Cardiac fibroblast (primary cell): Measurements from ENCODE around the gene NSRP1.

ENCODE experiments used
- DNase-seq, 2 donors: peaks; one replicate each; pipeline versions ENCODE4 v3.0.0 to v3.0.0-alpha.2; 2010; ENCODE audit warnings: low read depth in 2 of 2
- H3K4me3 ChIP-seq, 2 donors: replicated peaks in 1 of 2; 1 replicate in 1 of 2; 2 replicates in 1 of 2; pipeline ENCODE4 v1.5.1; 2011; ENCODE audit warnings: low read depth in 2 of 2, low read length in 2 of 2, mild to moderate bottlenecking in 2 of 2, moderate library complexity in 1 of 2
- CTCF ChIP-seq: IDR thresholded peaks from one replicate; pipeline ENCODE4 v1.5.1; 2011; ENCODE audit warnings: low read depth, mild to moderate bottlenecking, low read length, inconsistent platforms

The NSRP1 gene

DNA sequence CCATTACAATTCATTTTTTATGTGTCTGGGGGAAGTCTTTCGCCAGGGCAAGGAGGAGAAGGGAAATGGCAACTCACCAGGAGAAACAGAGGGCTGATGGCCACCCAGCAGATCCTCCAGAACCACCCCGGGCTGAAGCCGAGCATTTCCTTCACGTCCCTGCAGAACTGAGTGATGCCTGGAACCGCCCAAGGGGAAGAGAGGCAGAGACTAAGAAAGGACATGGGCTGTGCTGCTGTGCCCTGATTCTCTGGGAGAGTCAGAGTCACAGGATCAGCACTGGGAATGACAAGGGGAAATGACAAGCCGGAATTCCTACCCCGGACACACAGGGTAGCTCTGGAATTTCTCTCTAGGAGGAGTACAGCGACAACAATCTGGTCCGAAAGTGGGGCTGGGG lies 91.0 kb downstream of the NSRP1 start:
- TF ChIP-seq CTCF, result no peak
- no peak for DNase-seq

GRCh38 chr17:30208214-30208613 lies 91.6 kb downstream of the NSRP1 start:
- no peak for TF ChIP-seq CTCF
- DNase-seq, result no peak
- H3K4me3 ChIP-seq, result no peak overlapping the region

More for the DNA sequence above, 91.0 kb downstream of the NSRP1 start:
- H3K4me3 ChIP-seq, result no peak overlapping the region

DNA sequence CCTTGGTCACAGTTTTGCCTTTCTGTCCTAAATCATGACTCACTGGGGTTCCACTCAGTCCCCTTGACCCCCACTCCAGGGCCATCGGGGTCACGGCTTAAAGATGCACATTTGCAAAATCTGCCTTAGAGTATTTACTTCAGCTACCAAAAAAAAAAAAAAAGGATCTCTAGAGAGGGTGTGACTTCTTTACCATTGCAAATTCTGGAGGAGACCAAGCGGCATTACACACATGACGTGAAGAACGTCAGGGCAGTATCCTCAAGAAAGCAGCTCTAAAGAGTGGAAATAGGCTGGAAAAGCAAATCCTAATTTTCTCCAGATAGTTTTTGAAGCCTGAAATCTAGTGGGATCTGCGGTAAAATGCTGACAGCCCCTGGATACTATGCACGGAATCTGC lies 93.3 kb downstream of the NSRP1 start:
- no peak overlapping the region for H3K4me3 ChIP-seq
- no peak for TF ChIP-seq CTCF
- DNase-seq, result no peak

- no peak for TF ChIP-seq CTCF
- DNase-seq, result no peak
These were observed 93.8 kb downstream of the NSRP1 start for GRCh38 chr17:30210366-30210765.

DNA sequence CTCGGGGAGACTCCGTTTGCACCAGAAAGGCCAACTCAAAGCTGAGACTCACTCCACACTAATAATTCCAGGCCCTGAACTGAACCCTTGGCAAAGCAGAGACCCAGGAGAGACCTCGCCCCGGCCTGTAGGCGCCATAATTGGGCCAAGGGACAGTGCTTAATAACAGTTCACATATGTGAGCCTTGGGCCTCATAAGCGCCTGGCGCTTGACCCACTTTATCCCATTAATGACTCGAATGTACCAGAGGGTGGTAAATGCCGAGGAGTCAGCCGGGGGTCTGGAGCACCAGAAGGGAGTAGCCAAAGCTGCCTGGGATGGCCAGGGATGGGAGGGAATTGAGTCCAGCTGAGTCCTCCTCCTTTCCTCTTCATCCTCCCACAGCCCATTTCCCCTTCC lies 94.3 kb downstream of the NSRP1 start:
- no peak overlapping the region for H3K4me3 ChIP-seq
- no peak for DNase-seq
- TF ChIP-seq CTCF, result no peak

More at GRCh38 chr17:30210366-30210765, 93.8 kb downstream of the NSRP1 start:
- no peak overlapping the region for H3K4me3 ChIP-seq

DNA sequence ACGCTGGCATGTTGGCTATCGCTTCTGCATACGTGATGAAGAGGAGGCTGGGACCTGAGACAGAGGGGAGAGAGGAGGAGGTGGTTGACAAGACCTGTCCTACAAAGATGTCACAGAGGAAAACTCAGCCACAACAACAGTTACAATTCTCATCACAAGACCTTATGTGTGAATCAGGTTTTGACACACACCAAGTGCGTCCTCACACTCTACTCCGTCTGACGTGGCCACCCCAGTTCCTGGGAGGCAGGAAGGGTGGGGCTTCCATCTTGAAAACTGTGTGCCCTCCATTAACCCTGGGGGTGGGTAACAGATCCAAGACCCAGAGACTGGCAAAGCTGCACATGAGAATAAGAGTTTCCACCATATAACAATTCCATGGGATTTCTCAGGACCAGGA lies 94.8 kb downstream of the NSRP1 start:
- H3K4me3 ChIP-seq, result no peak overlapping the region
- DNase-seq, result no peak
- no peak for TF ChIP-seq CTCF

DNA sequence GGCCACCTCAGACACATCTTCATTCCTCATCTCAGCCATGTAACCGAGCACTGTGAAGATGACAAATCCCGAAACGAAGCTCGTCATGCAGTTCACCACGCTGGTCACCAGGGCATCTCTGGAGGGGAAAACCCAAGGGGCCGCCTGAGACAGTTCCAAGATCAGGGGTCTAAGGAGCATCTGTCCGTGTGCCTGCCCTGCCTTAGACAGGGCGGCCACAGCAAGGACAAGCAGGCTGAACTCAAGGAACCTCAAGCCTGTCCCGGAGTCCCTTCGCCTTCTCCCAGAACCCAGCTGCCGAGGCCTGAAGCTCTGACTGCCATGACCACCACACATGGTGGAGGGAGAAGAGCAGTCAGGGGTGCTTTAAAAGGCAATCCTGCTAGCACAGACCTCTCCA lies 96.1 kb downstream of the NSRP1 start:
- no peak for DNase-seq
- TF ChIP-seq CTCF, result no peak
- no peak overlapping the region for H3K4me3 ChIP-seq
